Keratinocyte (primary cell): ENCODE data around the gene CCBE1. TPM values are rescaled to one million over a fixed set of nuclear protein-coding genes. Genes with fewer than 3 reads are reported as not detected.

Experiments used
- DNase-seq: peaks from one replicate; pipeline ENCODE4 v3.0.0-alpha.2; 2011; ENCODE audit warnings: low read depth, missing footprints, low spot score
- FAIRE-seq: peaks from 2 replicates; lab custom pipeline; 2011; peaks lifted over from hg19 to GRCh38; lab: Jason Lieb, UNC
- H2AFZ ChIP-seq: 2 replicates; pipeline ENCODE4 v1.6.0; 2012; ENCODE audit warnings: low read length, control low read depth, inconsistent platforms; ENCODE audit not compliant: control insufficient read depth
- H3K27ac ChIP-seq: 2 replicates; pipeline ENCODE4 v1.5.1; 2011; ENCODE audit warnings: low read length; ENCODE audit not compliant: control insufficient read depth, insufficient read depth
- H3K27me3 ChIP-seq: 3 replicates; pipeline ENCODE4 v1.6.0; 2011; ENCODE audit warnings: low read length; ENCODE audit not compliant: control insufficient read depth, insufficient read depth; ENCODE audit errors: extremely low read depth
- H3K36me3 ChIP-seq, 2 experiments: 2 replicates in 1 of 2; 3 replicates in 1 of 2; pipeline ENCODE4 v1.5.1; 2011; ENCODE audit warnings: low read length in 2 of 2, mild to moderate bottlenecking in 1 of 2; ENCODE audit not compliant: control insufficient read depth in 2 of 2, insufficient read depth in 2 of 2; ENCODE audit errors: extremely low read depth in 1 of 2
- H3K4me1 ChIP-seq: 3 replicates; pipeline ENCODE4 v1.5.1; 2011; ENCODE audit warnings: low read length; ENCODE audit not compliant: control insufficient read depth, insufficient read depth; ENCODE audit errors: extremely low read depth
- H3K4me2 ChIP-seq: 3 replicates; pipeline ENCODE4 v1.6.0; 2011; ENCODE audit warnings: low read depth, low read length; ENCODE audit not compliant: control insufficient read depth, insufficient read depth; ENCODE audit errors: extremely low read depth
- H3K4me3 ChIP-seq, 3 experiments: fragments of 200-600 bp in 1 of 3; sonication (generic) in 1 of 3; 2 replicates in 2 of 3; 3 replicates in 1 of 3; pipeline ENCODE4 v1.5.1; 2011 to 2016; ENCODE audit warnings: low read length in 3 of 3, mild to moderate bottlenecking in 3 of 3, control low read depth in 2 of 3, inconsistent platforms in 1 of 3, low read depth in 1 of 3, mixed read lengths in 1 of 3, mixed run types in 1 of 3, moderate library complexity in 1 of 3; ENCODE audit not compliant: control insufficient read depth in 2 of 3, insufficient read depth in 2 of 3; ENCODE audit errors: extremely low read depth in 1 of 3
- H3K79me2 ChIP-seq: 2 replicates; pipeline ENCODE4 v1.6.0; 2012; ENCODE audit warnings: low read length; ENCODE audit not compliant: control insufficient read depth, insufficient read depth
- H3K9ac ChIP-seq: 3 replicates; pipeline ENCODE4 v1.6.0; 2011; ENCODE audit warnings: low read length; ENCODE audit not compliant: control insufficient read depth, insufficient read depth; ENCODE audit errors: extremely low read depth
- H3K9me1 ChIP-seq: 3 replicates; pipeline ENCODE4 v1.6.0; 2011; ENCODE audit warnings: low read length; ENCODE audit not compliant: control insufficient read depth, insufficient read depth; ENCODE audit errors: extremely low read depth
- H3K9me3 ChIP-seq: 2 replicates; pipeline ENCODE4 v1.5.1; 2012; ENCODE audit warnings: low read depth, low read length; ENCODE audit not compliant: control insufficient read depth
- H4K20me1 ChIP-seq: 3 replicates; pipeline ENCODE4 v1.6.0; 2011; ENCODE audit warnings: low read length; ENCODE audit not compliant: control insufficient read depth, insufficient read depth; ENCODE audit errors: extremely low read depth
- EZH2 ChIP-seq: IDR thresholded peaks from one replicate; pipeline ENCODE4 v1.6.1; 2012; ENCODE audit warnings: inconsistent platforms, mild to moderate bottlenecking, low read length, moderate library complexity
- dilution Hi-C: fragments of 300-500 bp; cut with MboI; formaldehyde crosslinking; loops from one replicate; pipeline ENCODE4 v1.7.0; 2020; ENCODE audit warnings: low sequenced_read_pairs; ENCODE audit not compliant: extremely low pct_ligation_motif_present
- polyA plus RNA-seq, 5 experiments: library from polyadenylated mRNA; depleted of rRNA in 3 of 5; stranded (reverse) in 3 of 5; stranded (forward) in 1 of 5; unstranded in 1 of 5; fragments of >200 nt; gene quantifications; 1 replicate in 1 of 5; 2 replicates in 3 of 5; 3 replicates in 1 of 5; pipeline versions ENCODE4 v1.2.1 to v1.2.3, GENCODE V29; 2011 to 2012; ENCODE audit warnings: missing spikeins in 2 of 5, low read depth in 1 of 5, low replicate concordance in 1 of 5
- TF ChIP-seq, protein P1 (sequence below), 3 experiments: IDR thresholded peaks in 1 of 3; conservative IDR thresholded peaks in 1 of 3; optimal IDR thresholded peaks in 1 of 3; 2 replicates in 2 of 3; 3 replicates in 1 of 3; pipeline versions ENCODE3 to v1.5.1; 2011; ENCODE audit warnings: low read length in 3 of 3, mild to moderate bottlenecking in 3 of 3, moderate library complexity in 2 of 3, control low read depth in 1 of 3, inconsistent platforms in 1 of 3; ENCODE audit not compliant: insufficient read depth in 2 of 3; ENCODE audit errors: extremely low read depth in 1 of 3

The CCBE1 gene
- polyA plus RNA-seq, 1 donor (not counting 4 experiments of a cell fraction or from before 2014, with no cell fraction given): 20.1 TPM

DNA sequence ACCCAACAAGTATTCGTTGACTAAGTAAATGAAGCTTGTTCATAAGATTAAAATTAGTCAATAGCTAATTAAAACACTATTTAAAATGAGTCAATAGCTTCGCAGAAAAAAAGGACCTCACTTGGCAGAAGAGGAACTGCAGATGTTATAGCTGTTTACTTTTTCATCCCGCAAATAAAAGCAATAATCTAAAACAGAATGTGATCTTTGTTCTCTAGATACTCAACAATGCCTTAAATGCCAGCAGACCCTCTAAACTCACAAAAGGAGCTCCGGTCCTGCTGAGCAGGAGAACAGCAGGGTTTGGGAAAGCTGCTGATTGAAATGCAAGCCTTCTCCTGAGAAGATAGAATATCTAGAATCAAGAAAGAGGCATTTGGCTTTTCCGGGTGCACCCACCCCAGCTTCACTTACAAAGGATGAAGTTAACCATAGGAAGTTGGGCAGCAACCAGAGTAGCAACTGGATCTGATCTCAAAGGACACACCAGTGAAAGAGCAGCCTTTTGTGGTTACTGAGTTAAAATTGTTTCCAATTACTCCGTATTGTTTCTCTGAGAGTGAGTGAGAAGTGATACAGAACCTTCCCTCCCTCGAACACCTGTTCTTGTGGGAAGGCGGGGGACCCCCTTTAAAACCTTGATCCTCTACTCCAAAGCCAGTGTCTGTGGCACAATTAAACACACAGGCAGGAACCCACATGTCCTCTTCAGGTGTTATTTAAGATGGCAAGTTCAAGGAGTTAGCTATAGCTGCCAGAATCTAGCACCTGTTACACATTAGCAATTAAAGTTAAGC, 6.8 kb downstream of the CCBE1 start:
- Histone ChIP-seq H3K4me3 (no peak overlapping the region), H3K27ac (no peak overlapping the region), H3K9ac (no peak overlapping the region), H3K4me2 (no peak overlapping the region), H4K20me1 (no peaks in the 10 kb centered on the region), H3K79me2 (peaks cover 29% of the 10 kb centered on the region), H3K27me3 (no peaks in the 10 kb centered on the region), H2AFZ (no peak overlapping the region), H3K4me1 (peaks cover 14% of the 10 kb centered on the region), H3K9me3 (no peaks in the 10 kb centered on the region), H3K36me3 (no peaks in the 10 kb centered on the region), H3K9me1 (no peaks in the 10 kb centered on the region)
- no peak for DNase-seq
- dilution Hi-C loops: no loop called here
- no peak for FAIRE-seq
- TF ChIP-seq EZH2: no peak
- TF ChIP-seq, protein P1, sequence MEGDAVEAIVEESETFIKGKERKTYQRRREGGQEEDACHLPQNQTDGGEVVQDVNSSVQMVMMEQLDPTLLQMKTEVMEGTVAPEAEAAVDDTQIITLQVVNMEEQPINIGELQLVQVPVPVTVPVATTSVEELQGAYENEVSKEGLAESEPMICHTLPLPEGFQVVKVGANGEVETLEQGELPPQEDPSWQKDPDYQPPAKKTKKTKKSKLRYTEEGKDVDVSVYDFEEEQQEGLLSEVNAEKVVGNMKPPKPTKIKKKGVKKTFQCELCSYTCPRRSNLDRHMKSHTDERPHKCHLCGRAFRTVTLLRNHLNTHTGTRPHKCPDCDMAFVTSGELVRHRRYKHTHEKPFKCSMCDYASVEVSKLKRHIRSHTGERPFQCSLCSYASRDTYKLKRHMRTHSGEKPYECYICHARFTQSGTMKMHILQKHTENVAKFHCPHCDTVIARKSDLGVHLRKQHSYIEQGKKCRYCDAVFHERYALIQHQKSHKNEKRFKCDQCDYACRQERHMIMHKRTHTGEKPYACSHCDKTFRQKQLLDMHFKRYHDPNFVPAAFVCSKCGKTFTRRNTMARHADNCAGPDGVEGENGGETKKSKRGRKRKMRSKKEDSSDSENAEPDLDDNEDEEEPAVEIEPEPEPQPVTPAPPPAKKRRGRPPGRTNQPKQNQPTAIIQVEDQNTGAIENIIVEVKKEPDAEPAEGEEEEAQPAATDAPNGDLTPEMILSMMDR (optimal IDR thresholded peaks at IDR 0.05 in 1 of 3, IDR thresholded peaks at IDR 0.05 in 1 of 3, conservative IDR thresholded peaks at IDR 0.05 in 1 of 3; ENCODE audit: extremely low read depth in 1 of 3, insufficient read depth in 2 of 3, low read length in 3 of 3): no peak

DNA sequence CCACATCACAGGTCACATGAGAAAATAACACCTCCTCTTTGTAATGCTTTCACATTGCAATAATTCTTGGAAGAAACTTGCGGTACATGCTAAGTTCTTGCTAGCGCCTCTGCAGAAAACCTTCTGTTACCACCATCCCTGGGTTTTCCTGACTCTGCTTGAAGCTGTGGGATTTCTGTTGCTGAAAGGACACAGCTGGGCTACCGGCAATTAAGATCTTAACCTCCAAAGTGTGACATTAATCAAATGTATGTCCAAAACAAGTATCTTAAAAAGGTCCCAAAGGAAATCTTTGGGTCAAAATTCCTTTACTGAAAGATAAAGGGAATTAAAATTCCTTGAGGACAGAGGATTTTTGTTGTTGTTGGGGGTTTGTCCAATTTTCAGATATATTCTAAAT, 7.5 kb downstream of the CCBE1 start:
- Histone ChIP-seq H2AFZ (no peak overlapping the region), H3K9ac (no peak overlapping the region), H3K36me3 (no peaks in the 10 kb centered on the region), H3K4me2 (no peak overlapping the region), H3K27ac (no peak overlapping the region), H4K20me1 (no peaks in the 10 kb centered on the region), H3K79me2 (peaks cover 28% of the 10 kb centered on the region), H3K4me3 (no peak overlapping the region), H3K9me1 (no peaks in the 10 kb centered on the region), H3K9me3 (no peaks in the 10 kb centered on the region), H3K4me1 (peaks cover 10% of the 10 kb centered on the region), H3K27me3 (no peaks in the 10 kb centered on the region)
- dilution Hi-C loops: no loop called here
- no peak for DNase-seq
- TF ChIP-seq, protein P1 (optimal IDR thresholded peaks at IDR 0.05 in 1 of 3, IDR thresholded peaks at IDR 0.05 in 1 of 3, conservative IDR thresholded peaks at IDR 0.05 in 1 of 3; ENCODE audit: extremely low read depth in 1 of 3, insufficient read depth in 2 of 3, low read length in 3 of 3): no peak
- no peak for TF ChIP-seq EZH2
- FAIRE-seq: no peak
